Vagina (tissue), 2 donors: Measurements from ENCODE around the gene RNU6-9. TPM values are rescaled to one million over a fixed set of nuclear protein-coding genes. Genes with fewer than 3 reads are reported as not detected.

Source experiments
- DNase-seq, 2 donors: peaks; one replicate each; pipeline ENCODE4 v3.0.0-alpha.2; 2017; ENCODE audit errors: extremely low spot score in 2 of 2
- H3K27ac ChIP-seq: fragments of 200-600 bp; sonication (generic); one replicate; pipeline ENCODE4 v1.5.1; 2019
- H3K27me3 ChIP-seq: fragments of 200-600 bp; sonication (generic); one replicate; pipeline ENCODE4 v1.5.1; 2019
- H3K36me3 ChIP-seq, 2 donors: fragments of 200-600 bp; sonication (generic); one replicate each; pipeline ENCODE4 v1.5.1; 2017 to 2019
- H3K4me1 ChIP-seq: fragments of 200-600 bp; sonication (generic); one replicate; pipeline ENCODE4 v1.5.1; 2019
- H3K4me3 ChIP-seq, 2 donors: fragments of 200-600 bp; sonication (generic); 1 replicate in 1 of 2; 2 replicates in 1 of 2; pipeline ENCODE4 v1.5.1; 2016 to 2019
- H3K9me3 ChIP-seq: fragments of 200-600 bp; sonication (generic); one replicate; pipeline ENCODE4 v1.5.1; 2019
- POLR2A ChIP-seq, 2 donors: fragments of 450-650 bp; IDR thresholded peaks; one replicate each; pipeline ENCODE4 v1.6.1; 2017; ENCODE audit warnings: antibody characterized with exemption in 2 of 2, mild to moderate bottlenecking in 2 of 2, moderate library complexity in 2 of 2
- POLR2AphosphoS5 ChIP-seq, 2 donors: sonication (generic); formaldehyde crosslinking; IDR thresholded peaks; one replicate each; pipeline ENCODE4 v1.9.0; 2017; ENCODE audit warnings: antibody characterized with exemption in 2 of 2, mild to moderate bottlenecking in 2 of 2, low read depth in 1 of 2; ENCODE audit not compliant: insufficient read depth in 1 of 2
- intact Hi-C: fragments of 100-400 bp; cut with DNase I; formaldehyde crosslinking; loops from one replicate; pipeline ENCODE4 v1.15.1; 2023
- total RNA-seq: library from RNA; depleted of rRNA; stranded (reverse); fragments of >200 nt; gene quantifications from one replicate; pipeline ENCODE4 v1.2.3, GENCODE V29; 2016
- TF ChIP-seq, protein P1 (sequence below), 3 experiments: fragments of 450-650 bp in 2 of 3; fragments of 200-600 bp in 1 of 3; sonication (generic) in 1 of 3; IDR thresholded peaks; one replicate each; pipeline ENCODE4 v1.5.1; 2017 to 2019; ENCODE audit warnings: antibody characterized with exemption in 3 of 3, mild to moderate bottlenecking in 2 of 3, moderate library complexity in 2 of 3

The RNU6-9 gene
- total RNA-seq, 1 donor from 2014 or later, result not detected

DNA sequence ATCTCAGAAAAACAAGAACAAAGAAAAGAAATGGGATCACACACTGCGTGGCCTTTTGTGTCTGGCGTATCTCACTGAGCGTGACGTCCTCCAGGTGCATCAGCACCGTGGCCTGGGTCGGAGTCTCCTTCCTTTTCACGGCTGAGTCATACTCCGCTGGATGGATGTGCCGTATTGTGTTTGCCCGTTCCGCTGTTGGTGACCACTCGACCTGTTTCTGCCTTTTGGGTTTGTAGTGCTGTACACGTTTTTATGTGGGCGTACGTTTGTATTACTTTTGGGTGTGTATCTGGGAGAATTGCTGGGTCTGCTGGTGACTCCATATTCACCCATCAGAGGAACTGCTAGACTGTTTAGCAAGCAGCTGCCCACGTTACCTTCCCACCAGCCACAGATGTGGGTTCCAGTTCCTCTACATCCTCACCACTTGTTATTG is 44.0 kb downstream of the RNU6-9 start:
- intact Hi-C loops, result no loop called here
- Histone ChIP-seq H3K4me3 (no peak overlapping the region), H3K4me1 (peaks cover 59% of the 10 kb centered on the region), H3K9me3 (no peaks in the 10 kb centered on the region), H3K36me3 (no peaks in the 10 kb centered on the region), H3K27me3 (no peaks in the 10 kb centered on the region), H3K27ac (no peak overlapping the region)
- no peak for TF ChIP-seq POLR2A (IDR thresholded peaks at IDR 0.05)
- no peak for TF ChIP-seq POLR2AphosphoS5 (IDR thresholded peaks at IDR 0.05; ENCODE audit: insufficient read depth in 1 of 2, low read depth in 1 of 2)
- TF ChIP-seq, protein P1, sequence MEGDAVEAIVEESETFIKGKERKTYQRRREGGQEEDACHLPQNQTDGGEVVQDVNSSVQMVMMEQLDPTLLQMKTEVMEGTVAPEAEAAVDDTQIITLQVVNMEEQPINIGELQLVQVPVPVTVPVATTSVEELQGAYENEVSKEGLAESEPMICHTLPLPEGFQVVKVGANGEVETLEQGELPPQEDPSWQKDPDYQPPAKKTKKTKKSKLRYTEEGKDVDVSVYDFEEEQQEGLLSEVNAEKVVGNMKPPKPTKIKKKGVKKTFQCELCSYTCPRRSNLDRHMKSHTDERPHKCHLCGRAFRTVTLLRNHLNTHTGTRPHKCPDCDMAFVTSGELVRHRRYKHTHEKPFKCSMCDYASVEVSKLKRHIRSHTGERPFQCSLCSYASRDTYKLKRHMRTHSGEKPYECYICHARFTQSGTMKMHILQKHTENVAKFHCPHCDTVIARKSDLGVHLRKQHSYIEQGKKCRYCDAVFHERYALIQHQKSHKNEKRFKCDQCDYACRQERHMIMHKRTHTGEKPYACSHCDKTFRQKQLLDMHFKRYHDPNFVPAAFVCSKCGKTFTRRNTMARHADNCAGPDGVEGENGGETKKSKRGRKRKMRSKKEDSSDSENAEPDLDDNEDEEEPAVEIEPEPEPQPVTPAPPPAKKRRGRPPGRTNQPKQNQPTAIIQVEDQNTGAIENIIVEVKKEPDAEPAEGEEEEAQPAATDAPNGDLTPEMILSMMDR (IDR thresholded peaks at IDR 0.05), result no peak
- no peak for DNase-seq

DNA sequence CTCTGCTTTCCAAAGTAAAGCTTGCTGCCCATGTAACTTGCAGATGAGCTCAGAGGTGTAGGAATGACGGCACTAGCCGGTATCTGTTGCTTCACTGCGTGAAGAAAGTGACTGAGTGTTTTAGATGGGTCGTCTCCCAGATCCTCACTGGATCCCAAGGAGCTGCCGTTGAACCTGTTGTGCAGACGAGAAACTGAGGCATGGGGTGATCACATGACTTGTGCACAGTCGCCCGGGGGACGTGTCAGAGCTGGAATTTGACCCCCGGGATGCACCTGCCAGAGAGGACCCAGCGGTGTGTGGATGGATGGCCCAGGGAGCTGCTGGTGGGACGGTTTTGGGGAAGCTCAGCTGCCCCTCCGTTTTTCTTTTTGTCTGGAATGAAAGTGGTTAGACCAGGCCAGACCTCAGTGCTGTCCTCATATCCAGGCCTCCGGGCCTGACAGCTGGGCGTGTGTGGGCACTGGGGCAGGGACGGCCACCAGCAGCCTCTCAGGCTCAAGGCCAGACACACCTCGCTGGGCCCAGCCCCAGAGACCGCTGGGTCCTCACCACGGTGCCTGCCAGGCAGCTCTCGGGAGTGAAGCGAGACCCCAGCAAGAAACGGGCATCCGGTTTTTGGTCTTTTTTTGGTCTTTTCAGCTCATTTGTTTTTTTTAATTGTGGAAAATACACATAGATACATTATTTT is 45.1 kb downstream of the RNU6-9 start:
- DNase-seq, result no peak
- TF ChIP-seq POLR2A (IDR thresholded peaks at IDR 0.05), result no peak
- TF ChIP-seq, protein P1 (IDR thresholded peaks at IDR 0.05), result no peak
- no peak for TF ChIP-seq POLR2AphosphoS5 (IDR thresholded peaks at IDR 0.05; ENCODE audit: insufficient read depth in 1 of 2, low read depth in 1 of 2)
- Histone ChIP-seq H3K36me3 (no peaks in the 10 kb centered on the region), H3K9me3 (no peaks in the 10 kb centered on the region), H3K4me3 (no peak overlapping the region), H3K4me1 (peaks cover 54% of the 10 kb centered on the region), H3K27ac (no peak overlapping the region), H3K27me3 (no peaks in the 10 kb centered on the region)
- intact Hi-C loops, result no loop called here

DNA sequence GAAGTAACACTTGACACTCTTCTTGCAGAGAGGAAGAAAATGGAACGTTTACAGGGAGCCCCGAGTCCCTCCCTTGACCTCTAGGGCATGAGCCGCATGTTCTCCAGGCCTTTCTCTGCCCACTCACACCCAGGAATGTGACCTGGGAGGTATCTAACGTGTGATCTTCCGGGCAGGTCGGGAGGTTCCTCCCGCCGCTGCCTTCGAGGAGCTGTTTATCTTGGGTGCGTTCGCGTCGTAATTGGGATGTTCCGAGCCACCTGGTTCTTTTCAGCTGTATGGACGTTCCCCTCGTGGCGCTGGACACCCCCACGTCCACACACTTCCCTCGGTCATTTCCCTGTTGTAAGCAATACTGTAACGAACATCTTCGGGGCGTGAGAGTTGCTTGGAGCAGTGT is 46.2 kb downstream of the RNU6-9 start:
- Histone ChIP-seq H3K27me3 (no peaks in the 10 kb centered on the region), H3K4me3 (no peak overlapping the region), H3K36me3 (no peaks in the 10 kb centered on the region), H3K9me3 (no peaks in the 10 kb centered on the region), H3K4me1 (peaks cover 50% of the 10 kb centered on the region), H3K27ac (no peak overlapping the region)
- TF ChIP-seq POLR2A (IDR thresholded peaks at IDR 0.05) (no peak), POLR2AphosphoS5 (IDR thresholded peaks at IDR 0.05; ENCODE audit: insufficient read depth in 1 of 2, low read depth in 1 of 2) (no peak)
- TF ChIP-seq, protein P1 (IDR thresholded peaks at IDR 0.05), result no peak
- intact Hi-C loops, result no loop called here
- DNase-seq, result no peak

DNA sequence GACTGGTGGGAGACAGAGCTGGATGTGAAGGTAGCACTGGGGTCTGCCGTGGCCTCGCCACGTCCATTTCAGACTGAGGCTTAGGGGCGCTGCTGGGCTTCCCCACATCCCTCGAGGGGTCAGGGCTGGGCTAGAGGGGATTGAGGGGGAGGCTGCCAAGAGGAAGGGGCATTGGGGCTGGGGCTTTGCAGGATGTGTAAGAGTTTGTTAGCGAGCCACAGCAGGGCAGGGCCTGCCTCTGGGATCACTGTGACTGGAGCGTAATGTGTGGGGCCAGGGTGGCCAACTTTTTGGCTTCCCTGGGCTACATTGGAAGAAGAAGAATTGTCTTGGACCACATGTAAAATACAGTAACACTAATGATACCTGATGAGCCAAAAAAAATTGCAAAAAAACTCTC is 46.6 kb downstream of the RNU6-9 start:
- peaks cover 50% of the 10 kb centered on the region for H3K4me1 ChIP-seq
- TF ChIP-seq POLR2AphosphoS5 (IDR thresholded peaks at IDR 0.05; ENCODE audit: insufficient read depth in 1 of 2, low read depth in 1 of 2) (no peak), POLR2A (IDR thresholded peaks at IDR 0.05) (no peak)
- TF ChIP-seq, protein P1 (IDR thresholded peaks at IDR 0.05), result no peak
- intact Hi-C loops, result no loop called here
- no peak for DNase-seq
- H3K27ac ChIP-seq, result peak overlapping the region; percentile 79
- no peak overlapping the region for H3K4me3 ChIP-seq
- no peaks in the 10 kb centered on the region for H3K36me3 ChIP-seq
- H3K9me3 ChIP-seq, result no peaks in the 10 kb centered on the region
- H3K27me3 ChIP-seq, result no peaks in the 10 kb centered on the region

DNA sequence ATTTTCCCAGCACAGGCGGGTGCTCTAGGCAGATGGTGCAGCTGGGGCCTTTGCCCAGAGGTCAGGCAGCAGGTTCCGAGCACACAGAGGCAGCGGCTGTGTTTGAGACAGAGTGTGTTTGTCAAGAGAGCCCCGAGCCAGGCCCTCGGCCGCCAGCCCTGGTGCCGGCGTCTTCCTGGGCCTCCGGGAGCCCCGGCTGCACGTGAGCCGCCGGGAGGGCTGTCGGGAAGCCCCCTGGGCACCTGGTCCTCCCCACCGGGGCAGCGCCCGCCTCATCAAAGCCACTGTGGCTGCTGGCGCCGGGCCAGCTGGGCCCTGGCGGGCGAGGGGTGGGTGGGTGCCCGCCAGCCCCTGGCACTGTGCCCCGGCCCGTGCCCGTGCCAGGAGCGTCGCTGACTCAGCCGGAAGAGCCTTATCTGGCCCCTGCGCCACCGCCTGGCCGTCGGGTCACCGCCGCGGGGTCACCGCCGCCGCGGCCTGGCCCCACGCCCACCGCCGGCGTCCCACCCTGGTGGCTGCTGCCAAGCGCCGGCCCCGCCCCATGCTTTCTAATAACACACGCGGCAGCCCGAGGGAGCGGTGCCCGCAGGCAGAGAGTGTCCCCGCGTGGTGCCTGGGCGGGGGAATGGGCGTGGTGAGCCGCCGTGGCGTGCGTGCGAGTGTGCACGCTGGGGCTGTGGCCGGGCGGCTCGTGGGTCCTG is 47.5 kb downstream of the RNU6-9 start:
- H3K4me3 ChIP-seq, result peak overlapping the region; percentile 26 to 42
- no peak for DNase-seq
- intact Hi-C loops, result no loop called here
- H3K27ac ChIP-seq, result peak overlapping the region; percentile 79
- H3K27me3 ChIP-seq, result no peaks in the 10 kb centered on the region
- no peaks in the 10 kb centered on the region for H3K9me3 ChIP-seq
- peaks cover 44% of the 10 kb centered on the region for H3K4me1 ChIP-seq
- no peaks in the 10 kb centered on the region for H3K36me3 ChIP-seq
- peak in 1 of 2 donors; percentile 29 for TF ChIP-seq POLR2AphosphoS5 (IDR thresholded peaks at IDR 0.05; ENCODE audit: insufficient read depth in 1 of 2, low read depth in 1 of 2)
- TF ChIP-seq, protein P1 (IDR thresholded peaks at IDR 0.05), result no peak
